ENCODE data around the gene ZFYVE26. TPM values are rescaled to one million over a fixed set of nuclear protein-coding genes. Genes with fewer than 3 reads are reported as not detected.

ZFYVE26 gene
- total and polyA plus RNA-seq, 2 of the 8 experiments (the other 6 are each of a cell fraction or from before 2014, with no cell fraction given), result 13.0 to 23.3 TPM

- peaks cover 0 to 13% (median 9%) of the 10 kb centered on the region in 4 experiments; a peak in 5 of 8 replicates for H3K36me3 ChIP-seq (ENCODE audit: control insufficient read depth in 2 of 4, insufficient read depth in 4 of 4, low read length in 3 of 4)
- no peak overlapping the region for H3K23ac ChIP-seq (ENCODE audit: insufficient read length)
- H3K79me2 ChIP-seq (ENCODE audit: control insufficient read depth in 1 of 2, insufficient read depth in 2 of 2, low read length in 2 of 2), result no peaks in the 10 kb centered on the region
- H4K8ac ChIP-seq (ENCODE audit: extremely low read depth, insufficient read depth, low read length), result no peak overlapping the region
- H3K9ac ChIP-seq (replicated peaks in 1 of 4; ENCODE audit: extremely low read depth in 1 of 4, low read depth in 3 of 4, low read length in 3 of 4), result no peak overlapping the region
- no peak overlapping the region for H2BK20ac ChIP-seq (ENCODE audit: low read length)
- H4K20me1 ChIP-seq (replicated peaks in 1 of 2; ENCODE audit: control insufficient read depth in 1 of 2, insufficient read depth in 2 of 2, low read length in 2 of 2), result no peaks in the 10 kb centered on the region
- no peak for FAIRE-seq
- no peak overlapping the region for H2BK5ac ChIP-seq (ENCODE audit: low read depth, low read length)
- H2AFZ ChIP-seq (ENCODE audit: low read length), result no peak overlapping the region
- H3K27me3 ChIP-seq (replicated peaks in 1 of 4; ENCODE audit: control insufficient read depth in 3 of 4, extremely low read depth in 1 of 4, insufficient read depth in 3 of 4, low read length in 3 of 4), result no peaks in the 10 kb centered on the region
- DNase-seq (ENCODE audit: low read depth in 1 of 2, low spot score in 2 of 2), result no peak
- H3K4me1 ChIP-seq (replicated peaks in 1 of 4; ENCODE audit: control insufficient read depth in 3 of 4, insufficient read depth in 4 of 4, low read length in 3 of 4), result no peaks in the 10 kb centered on the region
- H3K18ac ChIP-seq (ENCODE audit: extremely low read depth, low read length), result no peak overlapping the region
- H4K5ac ChIP-seq (ENCODE audit: insufficient read length, low read depth, low read length), result no peak overlapping the region
- no peak overlapping the region for H3K14ac ChIP-seq (ENCODE audit: insufficient read length)
- H3K56ac ChIP-seq (replicated peaks; ENCODE audit: insufficient read length, low read depth, low read length), result no peak overlapping the region
- H3K79me1 ChIP-seq (ENCODE audit: low read depth, low read length), result no peaks in the 10 kb centered on the region
- no peak overlapping the region for H2BK120ac ChIP-seq (replicated peaks; ENCODE audit: low read depth, low read length)
- no peak overlapping the region for H3K4ac ChIP-seq (replicated peaks; ENCODE audit: insufficient read length, low read depth, low read length)
- no peaks in the 10 kb centered on the region for H3K23me2 ChIP-seq (ENCODE audit: low read depth, low read length)
- H3K27ac ChIP-seq (ENCODE audit: low read depth, low read length), result no peak overlapping the region
- ChIA-PET CTCF (ENCODE audit: partially characterized antibody) (interaction anchor here (1.5 kb wide), 1 partner anchor 11 kb away, joined by 4 read pairs; no protein-coding TSS in a partner anchor), POLR2A (ENCODE audit: partially characterized antibody) (interaction anchor here (1.5 to 1.6 kb wide), 2 partner anchors 9 to 15 kb away, joined by 3 to 4 read pairs; no protein-coding TSS in a partner anchor)
- no peaks in the 10 kb centered on the region for H3K9me3 ChIP-seq (ENCODE audit: insufficient read depth in 2 of 2, low read depth in 1 of 2, low read length in 1 of 2)
- no peak overlapping the region for H2AK5ac ChIP-seq (ENCODE audit: low read depth, low read length)
- no peak overlapping the region for H2BK12ac ChIP-seq (ENCODE audit: low read depth, low read length)
- WGBS, 2 experiments (ENCODE audit: extremely low coverage in 1 of 2, insufficient coverage in 1 of 2, insufficient read length in 1 of 2, insufficient replicate concordance in 2 of 2, low coverage in 1 of 2, low lambda C conversion rate in 2 of 2, missing lambda C conversion rate in 1 of 2), result 84% methylated on average over 2 of the region's 2 CpGs; no CpG with 5 or more reads in 1 of the 2 experiments
- no peak overlapping the region for H3K4me3 ChIP-seq (ENCODE audit: extremely low read depth in 1 of 4, insufficient read depth in 2 of 4, low read depth in 3 of 4, low read length in 4 of 4)
- H2BK15ac ChIP-seq (ENCODE audit: low read length), result no peak overlapping the region
- no peak overlapping the region for H4K91ac ChIP-seq (replicated peaks; ENCODE audit: insufficient read length, low read length)
- no peak overlapping the region for H3K4me2 ChIP-seq (ENCODE audit: insufficient read depth in 1 of 2, low read depth in 2 of 2, low read length in 2 of 2)
- no peak for TF ChIP-seq SIN3A (conservative IDR thresholded peaks at IDR 0.05 in 1 of 2, IDR thresholded peaks at IDR 0.05 in 1 of 2; ENCODE audit: low read depth in 1 of 2, low read length in 2 of 2)
- TF ChIP-seq CHD2 (IDR thresholded peaks at IDR 0.05; ENCODE audit: low read length), result no peak
- TF ChIP-seq SP2 (IDR thresholded peaks at IDR 0.05; ENCODE audit: low read length), result no peak
- no peak for TF ChIP-seq HDAC6 (IDR thresholded peaks at IDR 0.05; ENCODE audit: low read depth, low read length)
- no peak for TF ChIP-seq BACH1 (IDR thresholded peaks at IDR 0.05; ENCODE audit: low read length)
- TF ChIP-seq TBP (IDR thresholded peaks at IDR 0.05; ENCODE audit: low read depth, low read length), result no peak
- TF ChIP-seq SAP30 (IDR thresholded peaks at IDR 0.05; ENCODE audit: insufficient read depth, insufficient replicate concordance, low read length), result no peak
- TF ChIP-seq CEBPB (IDR thresholded peaks at IDR 0.05; ENCODE audit: low read depth, low read length), result no peak
- TF ChIP-seq RBBP5 (IDR thresholded peaks at IDR 0.05; ENCODE audit: borderline replicate concordance, low read depth, low read length), result no peak
- TF ChIP-seq HDAC2 (IDR thresholded peaks at IDR 0.05; ENCODE audit: borderline replicate concordance in 1 of 2, low read depth in 2 of 2, low read length in 2 of 2), result no peak
- TF ChIP-seq FOSL1 (IDR thresholded peaks at IDR 0.05; ENCODE audit: insufficient read depth, low read depth, low read length), result no peak
- TF ChIP-seq PHF8 (conservative IDR thresholded peaks at IDR 0.05; ENCODE audit: low read depth, low read length), result no peak
- TF ChIP-seq TAF7 (optimal IDR thresholded peaks at IDR 0.05; ENCODE audit: borderline replicate concordance, low read depth, low read length), result no peak
- no peak for TF ChIP-seq BRCA1 (IDR thresholded peaks at IDR 0.05; ENCODE audit: low read depth, low read length)
Observed at GRCh38 chr14:67744046-67744445, 72.3 kb downstream of the ZFYVE26 start.

Data from H1 (cell line).